ENCODE results near the gene KCTD6.

The KCTD6 gene

GRCh38 chr3:58487140-58487886 lies 4.6 kb upstream of the KCTD6 start:
- H3K27me3 ChIP-seq (ENCODE audit: low read depth, low read length) = peaks cover 36% of the 10 kb centered on the region
- no peak overlapping the region for H3K4me3 ChIP-seq (ENCODE audit: low read length)
- H3K9ac ChIP-seq (ENCODE audit: low read length) = no peak overlapping the region
- peaks cover 37% of the 10 kb centered on the region for H3K4me1 ChIP-seq (ENCODE audit: low read length)
- no peak overlapping the region for H3K27ac ChIP-seq (ENCODE audit: low read length)
- no peak for TF ChIP-seq CTCF (IDR thresholded peaks at IDR 0.05; ENCODE audit: low read depth, low read length)
- no peak for TF ChIP-seq EZH2phosphoT487 (IDR thresholded peaks at IDR 0.05; ENCODE audit: low read depth)
- H3K9me3 ChIP-seq (ENCODE audit: insufficient read depth, low read length) = no peaks in the 10 kb centered on the region
- H3K4me2 ChIP-seq (ENCODE audit: low read length) = no peak overlapping the region
- H2AFZ ChIP-seq (ENCODE audit: low read depth, low read length) = no peak overlapping the region
- H4K20me1 ChIP-seq (ENCODE audit: insufficient read depth, low read length) = no peaks in the 10 kb centered on the region
- peaks cover under 1% of the 10 kb centered on the region; the same call in 1 of the 2 replicates for H3K79me2 ChIP-seq (ENCODE audit: low read length)
- H3K36me3 ChIP-seq (replicated peaks; ENCODE audit: low read depth, low read length) = no peaks in the 10 kb centered on the region

- Histone ChIP-seq H3K79me2 (ENCODE audit: low read length) (peaks cover 18% of the 10 kb centered on the region), H3K4me3 (ENCODE audit: low read length) (no peak overlapping the region), H3K4me2 (ENCODE audit: low read length) (no peak overlapping the region), H3K36me3 (replicated peaks; ENCODE audit: low read depth, low read length) (no peaks in the 10 kb centered on the region), H4K20me1 (ENCODE audit: insufficient read depth, low read length) (peaks cover 13% of the 10 kb centered on the region), H3K9ac (ENCODE audit: low read length) (no peak overlapping the region), H2AFZ (ENCODE audit: low read depth, low read length) (no peak overlapping the region), H3K4me1 (ENCODE audit: low read length) (peaks cover 32% of the 10 kb centered on the region), H3K27ac (ENCODE audit: low read length) (no peak overlapping the region), H3K27me3 (ENCODE audit: low read depth, low read length) (peaks cover 36% of the 10 kb centered on the region), H3K9me3 (ENCODE audit: insufficient read depth, low read length) (no peaks in the 10 kb centered on the region)
- TF ChIP-seq CTCF (IDR thresholded peaks at IDR 0.05; ENCODE audit: low read depth, low read length) = no peak
- no peak for TF ChIP-seq EZH2phosphoT487 (IDR thresholded peaks at IDR 0.05; ENCODE audit: low read depth)
Observed at GRCh38 chr3:58488967-58489366, 2.9 kb upstream of the KCTD6 start.

- Histone ChIP-seq H3K4me1 (ENCODE audit: low read length) (peaks cover 26% of the 10 kb centered on the region), H2AFZ (ENCODE audit: low read depth, low read length) (peak overlapping the region; percentile 96), H3K4me2 (ENCODE audit: low read length) (peak overlapping the region; percentile 82), H4K20me1 (ENCODE audit: insufficient read depth, low read length) (peaks cover 17% of the 10 kb centered on the region), H3K9ac (ENCODE audit: low read length) (peak overlapping the region; percentile 57), H3K36me3 (replicated peaks; ENCODE audit: low read depth, low read length) (no peaks in the 10 kb centered on the region), H3K27me3 (ENCODE audit: low read depth, low read length) (peaks cover 36% of the 10 kb centered on the region), H3K9me3 (ENCODE audit: insufficient read depth, low read length) (no peaks in the 10 kb centered on the region), H3K4me3 (ENCODE audit: low read length) (peak overlapping the region; percentile 81), H3K79me2 (ENCODE audit: low read length) (peaks cover 38% of the 10 kb centered on the region), H3K27ac (ENCODE audit: low read length) (peak overlapping the region; percentile 15; the same call in 1 of the 2 replicates)
- TF ChIP-seq EZH2phosphoT487 (IDR thresholded peaks at IDR 0.05; ENCODE audit: low read depth) = no peak
- TF ChIP-seq CTCF (IDR thresholded peaks at IDR 0.05; ENCODE audit: low read depth, low read length) = no peak
Observed at GRCh38 chr3:58490860-58491501, 915 bp upstream of the KCTD6 start.

GRCh38 chr3:58492494-58492905 lies 604 bp downstream of the KCTD6 start:
- Histone ChIP-seq H3K27me3 (ENCODE audit: low read depth, low read length) (peaks cover 24% of the 10 kb centered on the region), H3K9me3 (ENCODE audit: insufficient read depth, low read length) (no peaks in the 10 kb centered on the region), H3K4me3 (ENCODE audit: low read length) (peak overlapping the region; percentile 79), H4K20me1 (ENCODE audit: insufficient read depth, low read length) (peaks cover 30% of the 10 kb centered on the region), H3K27ac (ENCODE audit: low read length) (no peak overlapping the region), H3K79me2 (ENCODE audit: low read length) (peaks cover 53% of the 10 kb centered on the region), H3K9ac (ENCODE audit: low read length) (peak overlapping the region; percentile 79), H3K4me1 (ENCODE audit: low read length) (peaks cover 31% of the 10 kb centered on the region), H2AFZ (ENCODE audit: low read depth, low read length) (peak overlapping the region; percentile 34; the same call in 1 of the 2 replicates), H3K36me3 (replicated peaks; ENCODE audit: low read depth, low read length) (no peaks in the 10 kb centered on the region), H3K4me2 (ENCODE audit: low read length) (peak overlapping the region; percentile 91)
- no peak for TF ChIP-seq CTCF (IDR thresholded peaks at IDR 0.05; ENCODE audit: low read depth, low read length)
- TF ChIP-seq EZH2phosphoT487 (IDR thresholded peaks at IDR 0.05; ENCODE audit: low read depth) = no peak
